Neural cell (in vitro differentiated cells): ENCODE measurements around the gene OBI1.

ENCODE experiments used
- CTCF ChIP-seq: fragments of 450-650 bp; IDR thresholded peaks from 2 replicates; pipeline ENCODE4 v1.5.1; 2014; ENCODE audit warnings: antibody characterized with exemption, mild to moderate bottlenecking, moderate library complexity; ENCODE audit not compliant: poor library complexity, severe bottlenecking
- EP300 ChIP-seq: fragments of 450-650 bp; conservative IDR thresholded peaks from 2 replicates; pipeline ENCODE4 v1.6.1; 2014; ENCODE audit warnings: antibody characterized with exemption, mild to moderate bottlenecking, moderate library complexity; ENCODE audit not compliant: poor library complexity, severe bottlenecking
- MXI1 ChIP-seq: fragments of 450-650 bp; conservative IDR thresholded peaks from 2 replicates; pipeline ENCODE4 v1.6.1; 2014; ENCODE audit warnings: antibody characterized with exemption, mild to moderate bottlenecking; ENCODE audit not compliant: poor library complexity, severe bottlenecking
- POLR2AphosphoS5 ChIP-seq: IDR thresholded peaks from 2 replicates; pipeline ENCODE4 v1.6.1; 2012
- RAD21 ChIP-seq: fragments of 450-650 bp; conservative IDR thresholded peaks from 2 replicates; pipeline ENCODE4 v1.6.1; 2014; ENCODE audit warnings: antibody characterized with exemption, mild to moderate bottlenecking, moderate library complexity
- SMC3 ChIP-seq: fragments of 450-650 bp; conservative IDR thresholded peaks from 2 replicates; pipeline ENCODE4 v1.6.1; 2014; ENCODE audit warnings: antibody characterized with exemption, mild to moderate bottlenecking, moderate library complexity; ENCODE audit not compliant: poor library complexity
- TAF1 ChIP-seq: IDR thresholded peaks from 2 replicates; pipeline ENCODE4 v1.6.1; 2012; ENCODE audit warnings: low read depth

GRCh38 chr13:78680115-78680561 is 21.2 kb upstream of the OBI1 start:
- TF ChIP-seq CTCF: no peak
- TF ChIP-seq RAD21: no peak
- no peak for TF ChIP-seq POLR2AphosphoS5
- TF ChIP-seq TAF1: no peak
- TF ChIP-seq EP300: no peak
- TF ChIP-seq SMC3: no peak
- TF ChIP-seq MXI1: no peak
